GM12891 (cell line): ENCODE results near the gene CCDC177.

ENCODE experiments used
- DNase-seq: peaks from one replicate; pipeline ENCODE4 v3.0.0; 2011; ENCODE audit warnings: low spot score; ENCODE audit not compliant: insufficient read length
- FAIRE-seq: peaks from 2 replicates; lab custom pipeline; 2011; peaks lifted over from hg19 to GRCh38; lab: Jason Lieb, UNC
- PAX5 ChIP-seq: IDR thresholded peaks from 2 replicates; pipeline ENCODE4 v1.6.1; 2011; ENCODE audit warnings: low read length, moderate library complexity, mild to moderate bottlenecking; ENCODE audit not compliant: insufficient read depth, severe bottlenecking
- POLR2A ChIP-seq: IDR thresholded peaks from 2 replicates; pipeline ENCODE4 v1.6.1; 2011; ENCODE audit warnings: low read depth, low read length, control low read depth
- POLR2AphosphoS5 ChIP-seq: IDR thresholded peaks from 2 replicates; pipeline ENCODE4 v1.6.1; 2011; ENCODE audit warnings: low read depth, low read length, control low read depth
- POU2F2 ChIP-seq: IDR thresholded peaks from 2 replicates; pipeline ENCODE4 v1.6.1; 2011; ENCODE audit warnings: low read depth, mild to moderate bottlenecking, control low read depth, low read length, moderate library complexity
- SPI1 ChIP-seq: IDR thresholded peaks from 2 replicates; pipeline ENCODE4 v1.6.1; 2011; ENCODE audit warnings: low read depth, low read length, control low read depth
- TAF1 ChIP-seq: IDR thresholded peaks from 2 replicates; pipeline ENCODE4 v1.6.1; 2011; ENCODE audit warnings: low read depth, low read length, control low read depth

CCDC177 gene

DNA sequence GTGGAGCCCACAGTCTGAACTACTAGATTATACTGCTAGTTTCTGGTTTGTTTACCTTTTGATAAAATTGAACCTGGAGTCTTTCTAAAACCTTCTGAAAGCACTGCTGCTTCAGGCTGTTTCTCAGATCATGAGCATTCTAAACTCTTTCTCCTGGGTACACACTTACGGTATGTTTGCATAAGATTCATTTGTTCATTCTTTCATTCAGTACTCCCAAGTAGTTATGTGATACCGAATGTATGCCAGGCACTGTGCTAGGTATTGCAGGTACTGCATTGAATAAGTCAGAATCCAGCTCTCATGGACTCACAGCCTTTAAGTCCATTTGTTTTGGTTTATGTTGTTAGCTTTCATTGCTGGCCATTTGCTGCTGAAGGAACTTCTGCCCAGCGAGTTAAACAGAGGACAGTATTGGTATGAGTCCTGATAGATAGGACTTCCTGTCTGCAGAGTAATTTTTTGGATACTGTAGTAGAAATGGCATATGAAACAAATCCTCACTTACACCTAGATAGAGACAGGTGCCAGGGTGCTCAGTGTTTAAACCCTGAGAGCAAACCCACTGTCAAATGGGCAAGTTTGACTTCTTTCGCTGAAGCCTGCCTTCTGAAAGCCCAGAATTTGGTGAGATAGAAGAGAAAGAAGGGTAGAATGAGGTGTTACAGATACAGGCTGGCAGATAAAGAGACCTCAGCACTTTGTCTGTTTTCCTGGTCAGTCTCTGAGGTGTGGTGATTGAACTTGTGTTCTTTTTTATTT lies 38.8 kb upstream of the CCDC177 start:
- FAIRE-seq (peak; percentile 79), DNase-seq (no peak)
- TF ChIP-seq SPI1 = peak; percentile 22; the same call in 1 of the 2 replicates
- peak; percentile 42; the same call in 1 of the 2 replicates for TF ChIP-seq POLR2A
- no peak for TF ChIP-seq POU2F2
- TF ChIP-seq POLR2AphosphoS5 = 0 out of 2 replicates have a peak, but pooled peaks have one; percentile 19

DNA sequence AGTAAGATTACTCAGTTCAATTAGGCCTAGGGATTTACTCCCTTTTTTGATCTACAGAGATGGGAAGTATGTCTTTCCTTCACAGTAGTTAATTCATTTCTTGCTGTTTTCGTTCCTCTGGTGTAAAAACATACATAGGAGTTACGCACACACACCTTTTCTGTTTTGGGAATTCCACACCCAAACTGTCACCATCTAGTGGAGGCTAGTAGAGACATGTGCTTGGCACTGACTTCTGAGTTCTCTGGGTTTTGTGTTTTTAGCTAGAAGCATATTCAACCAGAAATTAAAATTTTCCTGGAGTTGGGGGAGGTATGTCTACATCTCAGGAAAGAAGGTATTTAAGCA lies 38.1 kb upstream of the CCDC177 start:
- DNase-seq (no peak), FAIRE-seq (no peak)
- no peak for TF ChIP-seq POU2F2
- TF ChIP-seq TAF1 = no peak
- no peak for TF ChIP-seq PAX5
- TF ChIP-seq POLR2A = no peak
- no peak for TF ChIP-seq POLR2AphosphoS5
- no peak for TF ChIP-seq SPI1

DNA sequence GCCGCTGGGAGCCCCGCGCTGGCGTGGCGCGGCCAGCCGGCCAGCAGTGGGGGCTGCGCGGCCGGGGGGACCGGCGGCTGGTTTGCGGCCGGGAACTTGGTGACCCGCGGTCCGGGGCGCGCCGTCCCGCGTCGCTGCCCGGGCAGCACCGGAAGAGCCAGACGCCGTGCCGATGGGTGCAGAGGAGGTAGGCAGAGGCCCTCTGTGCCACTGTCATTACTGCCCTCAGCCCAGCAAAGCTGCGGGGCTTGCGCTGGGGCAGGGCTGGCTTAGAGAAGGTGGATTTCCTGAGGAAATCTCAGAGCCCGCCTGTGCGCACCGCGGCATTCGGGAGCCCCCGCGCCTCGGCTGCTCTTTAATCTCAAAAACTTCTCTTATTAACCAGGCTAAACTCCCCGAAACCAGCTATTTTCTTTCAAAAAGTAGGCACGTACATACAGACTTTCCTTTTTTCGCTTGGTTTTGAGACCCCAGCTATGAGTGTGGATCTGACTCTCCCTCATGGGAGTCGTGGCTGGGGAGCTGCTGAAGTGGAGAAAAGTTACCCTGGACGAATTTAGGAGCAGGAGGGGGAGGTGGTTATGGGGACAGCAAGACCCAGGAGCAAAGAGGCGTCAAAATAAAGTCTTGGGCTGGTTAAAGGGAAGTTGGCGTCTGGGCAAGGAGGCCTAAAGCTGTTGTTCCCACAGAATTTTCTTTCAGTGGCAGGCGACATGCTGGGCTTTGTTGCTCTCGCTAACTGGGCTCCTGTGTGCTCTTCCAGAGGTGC lies 37.5 kb upstream of the CCDC177 start:
- FAIRE-seq = no peak
- TF ChIP-seq TAF1 (0 out of 2 replicates have a peak, but pooled peaks have one; percentile 35), POLR2AphosphoS5 (no peak), POU2F2 (no peak), POLR2A (no peak), PAX5 (no peak)
- no peak for DNase-seq

DNA sequence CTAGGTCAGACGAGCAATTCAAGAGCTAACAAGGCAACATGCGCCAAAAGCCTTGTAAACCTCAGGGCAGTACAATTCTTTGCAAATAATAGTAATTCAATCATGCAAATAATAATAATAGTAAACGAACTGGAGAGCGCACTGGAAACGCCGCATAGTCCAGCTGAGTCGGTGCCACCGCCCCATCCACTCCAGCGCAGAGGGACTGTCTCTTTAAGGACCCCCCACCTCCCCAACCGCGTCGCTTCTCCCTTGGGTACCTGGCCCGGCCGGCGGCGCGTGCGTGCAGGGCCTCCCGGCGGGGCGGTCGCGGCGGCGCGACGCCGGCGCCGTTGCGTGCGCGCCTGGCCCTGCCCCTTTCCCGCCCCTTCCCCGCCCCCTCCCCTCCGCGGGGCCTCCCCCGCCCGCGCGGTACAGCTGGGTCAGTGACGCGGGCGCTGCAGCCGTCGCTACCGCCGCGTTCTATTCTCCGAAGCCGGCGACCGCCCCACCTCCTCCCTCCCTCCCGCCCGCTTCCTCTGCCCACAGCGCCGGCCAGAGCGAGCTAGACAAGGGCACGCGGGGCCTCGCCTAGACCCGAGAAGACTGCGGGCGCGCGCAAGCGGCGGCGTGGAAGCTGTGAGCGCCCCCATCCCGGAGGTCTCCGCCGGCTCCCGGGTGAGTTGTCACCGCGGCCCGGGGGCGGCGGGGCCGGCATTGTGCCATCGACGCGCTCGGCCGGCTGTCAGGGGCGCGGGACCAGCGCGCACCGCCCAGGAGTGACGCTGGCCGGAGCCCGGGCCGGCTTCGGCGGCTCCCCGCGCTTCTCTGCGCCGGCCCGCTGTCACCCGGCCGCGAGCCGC lies 36.7 kb upstream of the CCDC177 start, which contains the start of gene SUSD6:
SUSD6 (plus strand) TSS at position 425 of the 842 bp plus-strand sequence. CDS start 46,997 bp downstream, outside the sequence.
- DNase-seq = peak; percentile 76
- TF ChIP-seq PAX5 (no peak), POLR2A (peak; percentile 39; the same call in 1 of the 2 replicates)
- peak; percentile 88 for FAIRE-seq

DNA sequence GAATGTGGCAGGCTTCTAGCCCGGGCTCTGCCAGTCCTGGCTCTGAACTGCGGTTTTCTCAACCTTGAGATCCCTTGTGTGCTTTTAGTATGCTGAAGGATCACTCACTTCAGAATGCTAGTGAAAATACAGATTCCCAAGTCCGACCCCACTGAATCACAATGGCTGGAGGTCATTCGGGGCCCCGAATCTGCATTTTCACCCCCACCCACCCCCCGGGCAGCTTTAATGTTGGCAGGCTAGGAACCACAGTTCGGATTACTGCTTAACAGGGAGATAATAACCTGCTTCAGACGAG lies 36.2 kb upstream of the CCDC177 start:
- FAIRE-seq (no peak), DNase-seq (no peak)

DNA sequence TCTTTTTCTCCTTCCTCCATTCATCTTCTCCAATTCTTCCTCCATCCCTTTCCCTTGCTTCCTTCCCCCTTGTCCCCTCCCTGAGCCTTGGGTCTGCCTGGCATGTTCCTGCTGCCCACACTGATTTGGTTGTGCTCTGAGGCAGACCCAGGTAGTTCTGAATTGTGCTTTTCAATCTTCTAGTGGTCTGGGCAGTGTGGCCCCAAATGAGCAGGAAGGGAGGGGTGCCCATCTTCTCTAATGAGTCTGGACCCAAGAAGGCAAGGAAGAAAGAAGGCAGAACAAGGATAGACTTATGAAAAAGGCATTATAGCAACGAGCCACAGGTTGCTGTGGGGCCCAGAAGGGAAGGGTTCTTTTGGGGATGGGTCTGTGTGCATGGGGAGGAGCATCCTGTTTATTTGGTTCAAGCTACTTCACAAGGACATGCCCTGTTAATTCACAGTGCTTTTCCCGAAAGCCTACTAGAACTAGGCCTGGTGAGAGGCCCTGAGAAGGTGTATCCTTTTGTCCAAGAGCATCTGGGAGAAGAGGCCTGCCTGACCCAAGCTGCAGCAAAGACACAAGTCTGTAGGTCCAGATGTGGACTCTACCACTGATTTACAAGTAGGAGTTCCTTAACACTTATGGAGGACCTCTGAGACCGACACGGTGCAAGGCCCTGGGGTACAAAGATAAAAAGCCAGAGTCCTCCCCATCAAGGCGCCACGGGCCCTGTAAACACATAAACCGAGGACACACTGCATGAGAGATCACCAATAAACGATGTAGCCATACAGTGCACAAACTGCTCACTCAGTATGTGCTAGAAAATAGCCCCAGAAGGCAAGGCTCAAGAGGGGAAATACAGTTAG lies 35.6 kb upstream of the CCDC177 start:
- FAIRE-seq (no peak), DNase-seq (no peak)
- TF ChIP-seq PAX5 = no peak
- TF ChIP-seq TAF1 = no peak
- TF ChIP-seq POLR2AphosphoS5 = no peak
- no peak for TF ChIP-seq SPI1
- TF ChIP-seq POLR2A = no peak
- no peak for TF ChIP-seq POU2F2

More for the DNA sequence above, 36.2 kb upstream of the CCDC177 start:
- TF ChIP-seq POLR2AphosphoS5 = no peak
- no peak for TF ChIP-seq POLR2A
- no peak for TF ChIP-seq PAX5
- no peak for TF ChIP-seq SPI1
- TF ChIP-seq POU2F2 = no peak
- no peak for TF ChIP-seq TAF1

DNA sequence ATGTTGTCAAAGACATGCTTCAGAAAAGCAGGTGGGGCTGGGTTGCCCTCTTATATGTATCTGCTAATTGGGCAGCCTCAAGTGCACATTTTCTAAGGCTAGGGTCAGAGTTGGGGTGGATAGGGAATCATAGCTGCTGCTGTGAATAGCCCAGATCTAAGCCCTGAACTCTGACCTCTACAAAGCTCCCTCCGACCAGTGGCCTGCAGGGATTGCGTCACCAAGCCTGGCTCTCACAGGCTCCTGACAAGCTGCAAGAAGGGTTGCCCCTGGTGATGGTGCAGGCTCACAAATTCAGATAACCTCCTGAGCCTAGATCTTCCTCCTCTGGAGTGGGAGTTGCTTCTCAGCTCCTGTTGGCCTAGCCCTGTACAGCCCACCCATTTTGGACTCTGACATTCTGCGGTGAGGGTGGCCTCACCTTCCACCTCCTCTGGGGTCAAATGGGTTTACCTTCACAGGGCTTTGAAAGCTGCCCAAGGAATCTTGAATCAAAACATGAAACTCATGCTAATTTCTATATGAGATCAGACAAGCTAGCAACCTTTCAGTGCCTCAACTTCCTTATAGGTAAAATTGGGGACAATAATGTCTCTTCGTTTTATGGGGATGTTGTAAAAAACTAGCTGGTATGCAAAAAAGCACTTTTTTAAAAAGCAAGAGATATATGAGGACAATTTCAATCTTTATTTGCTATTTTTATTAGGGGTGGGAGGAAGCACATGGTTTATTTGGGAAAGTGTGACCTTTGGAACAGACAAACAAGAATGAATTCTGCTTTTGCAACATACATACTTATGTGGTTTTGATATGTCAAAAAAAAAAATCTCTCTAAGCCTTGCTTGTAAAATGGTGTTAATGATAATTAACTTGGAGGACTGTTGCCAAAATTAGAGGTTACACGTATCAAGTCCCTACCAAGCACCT lies 31.9 kb upstream of the CCDC177 start:
- TF ChIP-seq POLR2AphosphoS5 (no peak), PAX5 (no peak), SPI1 (no peak), TAF1 (no peak), POU2F2 (no peak), POLR2A (no peak)
- FAIRE-seq (no peak), DNase-seq (no peak)

DNA sequence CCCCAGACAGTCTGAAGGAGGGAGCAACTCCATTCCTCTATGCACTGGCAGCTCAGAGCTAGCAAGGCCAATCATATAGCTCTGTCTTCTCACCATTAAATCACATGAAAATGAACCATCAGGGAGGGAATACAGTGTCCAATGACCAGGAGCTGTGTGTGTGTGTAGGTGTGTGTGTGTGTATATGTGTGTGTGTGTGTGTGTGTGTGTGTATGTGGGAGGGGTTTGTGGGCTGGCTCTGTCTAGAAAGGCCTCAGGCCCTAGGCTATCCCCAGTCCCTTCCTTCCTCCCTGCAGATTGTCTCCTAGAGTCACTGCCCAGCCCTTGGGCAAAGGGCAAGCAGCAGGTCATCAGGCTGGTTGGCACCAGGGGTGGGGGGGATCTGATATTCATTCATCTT lies 31.1 kb upstream of the CCDC177 start:
- FAIRE-seq (peak; percentile 54), DNase-seq (no peak)
- TF ChIP-seq SPI1 (no peak), POU2F2 (no peak), TAF1 (no peak), POLR2A (no peak), POLR2AphosphoS5 (no peak), PAX5 (no peak)
